Erythroblast (primary cell): ENCODE results near the gene OR2AE1.

ENCODE experiments used
- GATA1 ChIP-seq: IDR thresholded peaks from 2 replicates; pipeline ENCODE4 v1.6.1; 2011; ENCODE audit warnings: low read depth, mild to moderate bottlenecking, control low read depth, low read length, moderate library complexity
- POLR2A ChIP-seq: IDR thresholded peaks from 2 replicates; pipeline ENCODE4 v1.6.1; 2011; ENCODE audit warnings: mild to moderate bottlenecking, low read length

DNA sequence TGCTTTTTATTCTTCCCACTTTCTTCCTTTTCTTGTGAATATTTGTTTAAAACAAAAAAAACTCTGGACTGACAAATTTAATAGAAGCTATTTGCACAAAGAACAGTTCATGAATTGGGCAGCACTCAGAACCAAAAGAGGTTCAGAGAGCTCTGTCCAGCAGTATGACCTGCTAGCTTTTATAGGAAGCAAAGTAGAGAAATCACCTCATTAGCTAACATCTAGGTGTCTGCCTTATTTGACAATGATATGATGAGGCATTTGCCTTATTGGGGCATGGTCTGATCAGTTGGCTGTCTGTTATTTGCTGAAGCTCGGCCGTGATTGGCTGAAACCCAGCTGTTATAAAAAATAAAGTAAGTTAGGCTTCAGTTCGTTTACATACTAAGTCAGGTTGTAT lies 43.3 kb upstream of the OR2AE1 start:
- TF ChIP-seq POLR2A = no peak
- no peak for TF ChIP-seq GATA1
